Measurements from ENCODE around the gene PLK2.

PLK2 gene

DNA sequence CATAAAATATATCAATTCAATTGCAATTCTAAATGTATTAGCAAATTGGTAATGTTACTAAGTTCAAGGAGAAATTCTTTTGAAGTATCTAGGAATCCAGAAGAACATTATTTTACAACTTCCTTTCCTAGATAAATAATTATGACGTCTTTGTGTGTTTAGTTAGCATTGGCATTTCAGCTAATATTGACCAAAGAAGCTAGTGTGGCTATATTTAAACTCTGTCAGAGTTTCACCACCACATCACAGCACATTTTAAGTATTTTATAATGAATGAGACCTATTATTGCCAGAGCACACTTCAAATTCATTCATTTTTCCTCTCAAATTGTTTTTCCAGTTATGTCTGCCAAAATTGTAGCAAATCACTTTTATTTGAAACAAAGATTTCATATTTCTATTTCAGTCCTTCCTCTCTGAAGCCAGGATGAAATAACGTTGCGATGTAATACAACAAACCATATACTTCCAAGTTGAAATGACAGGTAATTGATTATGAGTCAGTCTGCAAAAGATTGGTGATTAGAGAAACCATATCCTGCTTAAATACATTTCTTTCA lies 18.9 kb downstream of the PLK2 start:
- Histone ChIP-seq H3K4me3 (ENCODE audit: low read depth, low read length) (no peak overlapping the region), H3K4me1 (ENCODE audit: control insufficient read depth, insufficient read depth, low read length) (no peaks in the 10 kb centered on the region), H3K9me3 (ENCODE audit: control insufficient read depth, insufficient read depth, low read depth, low read length) (no peaks in the 10 kb centered on the region), H3K36me3 (ENCODE audit: control insufficient read depth in 2 of 2, insufficient read depth in 1 of 2, low read length in 2 of 2) (no peaks in the 10 kb centered on the region), H3K27ac (ENCODE audit: extremely low read depth, low read depth, low read length) (no peak overlapping the region)
- POLR2A ChIA-PET = interaction anchor here (0.6 kb wide), 1 partner anchor 1940 kb away, joined by 3 read pairs; no protein-coding TSS in a partner anchor
- CTCF ChIA-PET = interaction anchor here (0.7 kb wide), 1 partner anchor 10 kb away, joined by 5 read pairs; no protein-coding TSS in a partner anchor
- TF ChIP-seq ZNF654 (tag by site-specific recombination; IDR thresholded peaks at IDR 0.05; ENCODE audit: low read depth) (no peak), ZNF391 (tag by site-specific recombination; IDR thresholded peaks at IDR 0.05; ENCODE audit: borderline replicate concordance, low read depth) (no peak), IKZF3 (tag by site-specific recombination; IDR thresholded peaks at IDR 0.05) (no peak)

DNA sequence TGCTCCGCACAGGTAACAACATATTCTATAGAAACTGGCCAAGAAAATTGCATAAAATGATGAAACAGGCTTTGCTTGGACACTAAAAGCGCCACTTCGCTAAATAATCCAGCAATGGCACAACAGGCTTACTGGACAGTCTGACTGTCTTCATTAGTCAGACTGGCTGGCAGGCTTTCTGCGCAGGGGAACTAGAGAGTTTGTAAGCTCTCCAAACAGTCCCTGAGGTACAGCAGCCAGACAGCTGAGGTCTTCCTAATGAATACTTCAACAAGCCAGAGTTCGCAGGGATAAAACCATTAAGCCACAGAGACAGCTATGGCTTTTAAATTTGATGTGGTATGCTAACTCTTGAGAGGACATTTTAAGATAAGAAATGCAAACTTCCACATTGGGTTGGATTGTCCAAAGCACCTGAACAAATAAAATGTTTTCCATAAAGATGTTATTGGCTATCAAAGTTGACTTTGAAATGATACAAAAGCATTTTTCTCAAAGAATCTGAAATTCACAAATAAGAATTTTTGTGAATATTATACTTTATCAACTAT lies 20.7 kb downstream of the PLK2 start:
- H3K27ac ChIP-seq (ENCODE audit: extremely low read depth, low read depth, low read length) = no peak overlapping the region

DNA sequence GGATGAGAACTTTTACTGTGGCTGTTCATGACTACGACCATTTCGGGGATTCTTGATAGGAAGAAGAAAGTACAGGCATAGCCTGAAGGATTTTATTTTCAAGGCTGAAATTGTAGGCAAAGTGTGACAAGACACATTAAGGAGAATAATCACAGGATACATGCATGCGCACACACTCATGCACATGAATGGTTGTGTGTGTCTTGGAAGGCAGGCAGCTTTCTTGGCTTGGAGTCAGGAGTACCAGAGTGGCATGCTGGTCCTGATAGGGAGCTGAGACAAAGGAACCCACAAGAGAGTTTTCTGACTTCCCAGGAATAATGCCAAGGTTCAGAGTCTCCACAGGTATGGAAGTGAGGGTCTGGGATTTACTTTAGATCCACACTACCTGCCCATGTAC lies 22.2 kb downstream of the PLK2 start:
- Histone ChIP-seq H3K4me3 (ENCODE audit: low read depth, low read length) (no peak overlapping the region), H3K27ac (ENCODE audit: extremely low read depth, low read depth, low read length) (no peak overlapping the region), H3K9me3 (ENCODE audit: control insufficient read depth, insufficient read depth, low read depth, low read length) (no peaks in the 10 kb centered on the region), H3K36me3 (ENCODE audit: control insufficient read depth in 2 of 2, insufficient read depth in 1 of 2, low read length in 2 of 2) (no peaks in the 10 kb centered on the region), H3K4me1 (ENCODE audit: control insufficient read depth, insufficient read depth, low read length) (no peaks in the 10 kb centered on the region)
- TF ChIP-seq GLI2 (tag by site-specific recombination; IDR thresholded peaks at IDR 0.05; ENCODE audit: borderline replicate concordance, low read depth) = no peak
- TF ChIP-seq ZNF561 (tag by site-specific recombination; IDR thresholded peaks at IDR 0.05; ENCODE audit: borderline replicate concordance) = no peak
- TF ChIP-seq ZBTB21 (tag by site-specific recombination; IDR thresholded peaks at IDR 0.05) = no peak
- no peak for TF ChIP-seq KLF16 (tag by site-specific recombination; IDR thresholded peaks at IDR 0.05)
- no peak for TF ChIP-seq ZNF24 (tag by site-specific recombination; IDR thresholded peaks at IDR 0.05)
- TF ChIP-seq ZBTB17 (tag by site-specific recombination; IDR thresholded peaks at IDR 0.05) = no peak
- TF ChIP-seq ZBTB48 (tag by site-specific recombination; IDR thresholded peaks at IDR 0.05) = no peak
- TF ChIP-seq ZNF221 (tag by site-specific recombination; IDR thresholded peaks at IDR 0.05; ENCODE audit: borderline replicate concordance) = no peak
- no peak for TF ChIP-seq ZNF202 (tag by site-specific recombination; IDR thresholded peaks at IDR 0.05; ENCODE audit: borderline replicate concordance)
- no peak for TF ChIP-seq ZFP69B (tag by site-specific recombination; IDR thresholded peaks at IDR 0.05)
- no peak for TF ChIP-seq ZNF600 (tag by site-specific recombination; IDR thresholded peaks at IDR 0.05)
- no peak for TF ChIP-seq BCL11A (tag by site-specific recombination; IDR thresholded peaks at IDR 0.05; ENCODE audit: low read depth)
- POLR2A ChIA-PET = no interaction called here
- CTCF ChIA-PET = interaction anchor here (1.0 kb wide), 1 partner anchor 658 kb away, joined by 4 read pairs; no protein-coding TSS in a partner anchor

More for the DNA sequence above, 20.7 kb downstream of the PLK2 start:
- Histone ChIP-seq H3K36me3 (ENCODE audit: control insufficient read depth in 2 of 2, insufficient read depth in 1 of 2, low read length in 2 of 2) (no peaks in the 10 kb centered on the region), H3K4me3 (ENCODE audit: low read depth, low read length) (no peak overlapping the region), H3K9me3 (ENCODE audit: control insufficient read depth, insufficient read depth, low read depth, low read length) (no peaks in the 10 kb centered on the region), H3K4me1 (ENCODE audit: control insufficient read depth, insufficient read depth, low read length) (no peaks in the 10 kb centered on the region)
- TF ChIP-seq GLI2 (tag by site-specific recombination; IDR thresholded peaks at IDR 0.05; ENCODE audit: borderline replicate concordance, low read depth) (no peak), KLF10 (tag by site-specific recombination; IDR thresholded peaks at IDR 0.05) (no peak), ZNF239 (tag by site-specific recombination; IDR thresholded peaks at IDR 0.05) (no peak), ZBTB21 (tag by site-specific recombination; IDR thresholded peaks at IDR 0.05) (no peak), ZXDB (tag by site-specific recombination; IDR thresholded peaks at IDR 0.05) (no peak), ZNF423 (tag by site-specific recombination; IDR thresholded peaks at IDR 0.05) (no peak), ZNF530 (tag by site-specific recombination; IDR thresholded peaks at IDR 0.05; ENCODE audit: low read depth) (no peak)
- TF ChIP-seq, protein P1, sequence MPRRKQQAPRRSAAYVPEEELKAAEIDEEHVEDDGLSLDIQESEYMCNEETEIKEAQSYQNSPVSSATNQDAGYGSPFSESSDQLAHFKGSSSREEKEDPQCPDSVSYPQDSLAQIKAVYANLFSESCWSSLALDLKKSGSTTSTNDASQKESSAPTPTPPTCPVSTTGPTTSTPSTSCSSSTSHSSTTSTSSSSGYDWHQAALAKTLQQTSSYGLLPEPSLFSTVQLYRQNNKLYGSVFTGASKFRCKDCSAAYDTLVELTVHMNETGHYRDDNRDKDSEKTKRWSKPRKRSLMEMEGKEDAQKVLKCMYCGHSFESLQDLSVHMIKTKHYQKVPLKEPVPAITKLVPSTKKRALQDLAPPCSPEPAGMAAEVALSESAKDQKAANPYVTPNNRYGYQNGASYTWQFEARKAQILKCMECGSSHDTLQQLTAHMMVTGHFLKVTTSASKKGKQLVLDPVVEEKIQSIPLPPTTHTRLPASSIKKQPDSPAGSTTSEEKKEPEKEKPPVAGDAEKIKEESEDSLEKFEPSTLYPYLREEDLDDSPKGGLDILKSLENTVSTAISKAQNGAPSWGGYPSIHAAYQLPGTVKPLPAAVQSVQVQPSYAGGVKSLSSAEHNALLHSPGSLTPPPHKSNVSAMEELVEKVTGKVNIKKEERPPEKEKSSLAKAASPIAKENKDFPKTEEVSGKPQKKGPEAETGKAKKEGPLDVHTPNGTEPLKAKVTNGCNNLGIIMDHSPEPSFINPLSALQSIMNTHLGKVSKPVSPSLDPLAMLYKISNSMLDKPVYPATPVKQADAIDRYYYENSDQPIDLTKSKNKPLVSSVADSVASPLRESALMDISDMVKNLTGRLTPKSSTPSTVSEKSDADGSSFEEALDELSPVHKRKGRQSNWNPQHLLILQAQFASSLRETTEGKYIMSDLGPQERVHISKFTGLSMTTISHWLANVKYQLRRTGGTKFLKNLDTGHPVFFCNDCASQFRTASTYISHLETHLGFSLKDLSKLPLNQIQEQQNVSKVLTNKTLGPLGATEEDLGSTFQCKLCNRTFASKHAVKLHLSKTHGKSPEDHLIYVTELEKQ (tag by site-specific recombination; IDR thresholded peaks at IDR 0.05; ENCODE audit: borderline replicate concordance) = no peak
- CTCF ChIA-PET = interaction anchor here (0.6 kb wide), 2 partner anchors 20 to 772 kb away, joined by 4 to 9 read pairs; no protein-coding TSS in a partner anchor
- POLR2A ChIA-PET = no interaction called here

Data from HEK293 (cell line).